ENCODE data around the gene GPR15.

The GPR15 gene

DNA sequence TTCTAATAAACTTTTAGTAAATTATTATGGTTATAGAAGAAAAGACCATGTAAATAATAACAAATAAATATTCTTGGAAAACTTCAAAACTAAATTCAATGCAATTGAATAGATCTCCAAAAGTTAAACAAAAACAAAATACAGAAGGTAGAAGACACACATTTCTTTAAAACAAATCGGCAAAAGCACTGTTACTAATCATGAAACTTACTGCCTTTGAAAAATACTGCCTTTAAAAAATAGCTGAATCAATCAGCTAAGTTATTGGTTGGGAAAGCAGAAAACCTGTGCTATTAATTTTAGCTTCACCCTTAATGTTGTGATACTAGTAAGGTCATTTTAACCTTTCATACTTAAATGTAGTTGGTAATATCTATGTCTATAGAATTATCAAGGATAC, 3.0 kb downstream of the GPR15 start:
- DNase-seq (ENCODE audit: low read depth in 1 of 2, low spot score in 1 of 2), result no peak
- TF ChIP-seq GABPA (IDR thresholded peaks at IDR 0.05; ENCODE audit: low read depth) (no peak), SPI1 (IDR thresholded peaks at IDR 0.05; ENCODE audit: borderline replicate concordance, low read depth) (no peak), POLR2AphosphoS5 (IDR thresholded peaks at IDR 0.05; ENCODE audit: low read depth) (no peak)
- TF ChIP-seq, protein P1, sequence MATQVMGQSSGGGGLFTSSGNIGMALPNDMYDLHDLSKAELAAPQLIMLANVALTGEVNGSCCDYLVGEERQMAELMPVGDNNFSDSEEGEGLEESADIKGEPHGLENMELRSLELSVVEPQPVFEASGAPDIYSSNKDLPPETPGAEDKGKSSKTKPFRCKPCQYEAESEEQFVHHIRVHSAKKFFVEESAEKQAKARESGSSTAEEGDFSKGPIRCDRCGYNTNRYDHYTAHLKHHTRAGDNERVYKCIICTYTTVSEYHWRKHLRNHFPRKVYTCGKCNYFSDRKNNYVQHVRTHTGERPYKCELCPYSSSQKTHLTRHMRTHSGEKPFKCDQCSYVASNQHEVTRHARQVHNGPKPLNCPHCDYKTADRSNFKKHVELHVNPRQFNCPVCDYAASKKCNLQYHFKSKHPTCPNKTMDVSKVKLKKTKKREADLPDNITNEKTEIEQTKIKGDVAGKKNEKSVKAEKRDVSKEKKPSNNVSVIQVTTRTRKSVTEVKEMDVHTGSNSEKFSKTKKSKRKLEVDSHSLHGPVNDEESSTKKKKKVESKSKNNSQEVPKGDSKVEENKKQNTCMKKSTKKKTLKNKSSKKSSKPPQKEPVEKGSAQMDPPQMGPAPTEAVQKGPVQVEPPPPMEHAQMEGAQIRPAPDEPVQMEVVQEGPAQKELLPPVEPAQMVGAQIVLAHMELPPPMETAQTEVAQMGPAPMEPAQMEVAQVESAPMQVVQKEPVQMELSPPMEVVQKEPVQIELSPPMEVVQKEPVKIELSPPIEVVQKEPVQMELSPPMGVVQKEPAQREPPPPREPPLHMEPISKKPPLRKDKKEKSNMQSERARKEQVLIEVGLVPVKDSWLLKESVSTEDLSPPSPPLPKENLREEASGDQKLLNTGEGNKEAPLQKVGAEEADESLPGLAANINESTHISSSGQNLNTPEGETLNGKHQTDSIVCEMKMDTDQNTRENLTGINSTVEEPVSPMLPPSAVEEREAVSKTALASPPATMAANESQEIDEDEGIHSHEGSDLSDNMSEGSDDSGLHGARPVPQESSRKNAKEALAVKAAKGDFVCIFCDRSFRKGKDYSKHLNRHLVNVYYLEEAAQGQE (IDR thresholded peaks at IDR 0.05; ENCODE audit: insufficient replicate concordance, low read depth), result no peak
- TF ChIP-seq, protein P2, sequence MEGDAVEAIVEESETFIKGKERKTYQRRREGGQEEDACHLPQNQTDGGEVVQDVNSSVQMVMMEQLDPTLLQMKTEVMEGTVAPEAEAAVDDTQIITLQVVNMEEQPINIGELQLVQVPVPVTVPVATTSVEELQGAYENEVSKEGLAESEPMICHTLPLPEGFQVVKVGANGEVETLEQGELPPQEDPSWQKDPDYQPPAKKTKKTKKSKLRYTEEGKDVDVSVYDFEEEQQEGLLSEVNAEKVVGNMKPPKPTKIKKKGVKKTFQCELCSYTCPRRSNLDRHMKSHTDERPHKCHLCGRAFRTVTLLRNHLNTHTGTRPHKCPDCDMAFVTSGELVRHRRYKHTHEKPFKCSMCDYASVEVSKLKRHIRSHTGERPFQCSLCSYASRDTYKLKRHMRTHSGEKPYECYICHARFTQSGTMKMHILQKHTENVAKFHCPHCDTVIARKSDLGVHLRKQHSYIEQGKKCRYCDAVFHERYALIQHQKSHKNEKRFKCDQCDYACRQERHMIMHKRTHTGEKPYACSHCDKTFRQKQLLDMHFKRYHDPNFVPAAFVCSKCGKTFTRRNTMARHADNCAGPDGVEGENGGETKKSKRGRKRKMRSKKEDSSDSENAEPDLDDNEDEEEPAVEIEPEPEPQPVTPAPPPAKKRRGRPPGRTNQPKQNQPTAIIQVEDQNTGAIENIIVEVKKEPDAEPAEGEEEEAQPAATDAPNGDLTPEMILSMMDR (IDR thresholded peaks at IDR 0.05; ENCODE audit: insufficient read depth, low read length), result no peak
- H3K27ac ChIP-seq (replicated peaks), result no peak overlapping the region
- no peaks in the 10 kb centered on the region for H3K27me3 ChIP-seq (ENCODE audit: insufficient read depth, poor library complexity, severe bottlenecking)
- no peak overlapping the region for H3K4me3 ChIP-seq (replicated peaks; ENCODE audit: insufficient read depth, low read length)

DNA sequence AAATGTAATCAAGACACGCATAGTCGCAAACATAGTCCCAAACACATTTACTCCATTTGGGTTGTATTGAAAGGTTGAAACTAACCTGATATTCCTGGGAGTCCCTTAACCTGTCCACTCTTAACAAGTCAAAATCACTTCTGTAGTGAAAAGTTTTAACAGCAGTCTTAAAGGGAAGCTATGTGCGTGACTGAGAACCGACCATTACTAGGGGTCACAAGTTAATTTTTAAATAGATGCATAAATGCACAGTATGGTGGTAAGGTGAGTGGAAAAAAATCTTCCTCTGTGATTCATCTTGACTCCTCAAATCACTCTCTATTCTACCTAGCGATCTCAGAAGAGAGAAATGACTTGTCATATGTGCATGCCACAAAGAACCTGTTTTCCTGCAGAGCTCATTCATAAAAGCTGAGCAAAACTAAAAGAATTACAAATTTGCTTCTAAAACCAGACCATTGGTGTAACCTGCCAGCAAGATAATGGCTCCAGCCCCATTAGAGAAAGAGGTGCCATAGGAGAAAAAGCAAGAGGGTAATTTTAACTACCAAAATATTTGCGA, 4.8 kb downstream of the GPR15 start:
- Histone ChIP-seq H3K27me3 (ENCODE audit: insufficient read depth, poor library complexity, severe bottlenecking) (no peaks in the 10 kb centered on the region), H3K4me3 (replicated peaks; ENCODE audit: insufficient read depth, low read length) (no peak overlapping the region), H3K27ac (replicated peaks) (no peak overlapping the region)
- no peak for TF ChIP-seq GABPA (IDR thresholded peaks at IDR 0.05; ENCODE audit: low read depth)
- TF ChIP-seq, protein P2 (IDR thresholded peaks at IDR 0.05; ENCODE audit: insufficient read depth, low read length), result no peak
- no peak for TF ChIP-seq SPI1 (IDR thresholded peaks at IDR 0.05; ENCODE audit: borderline replicate concordance, low read depth)
- TF ChIP-seq POLR2AphosphoS5 (IDR thresholded peaks at IDR 0.05; ENCODE audit: low read depth), result no peak
- TF ChIP-seq, protein P1 (IDR thresholded peaks at IDR 0.05; ENCODE audit: insufficient replicate concordance, low read depth), result no peak
- DNase-seq (ENCODE audit: low read depth in 1 of 2, low spot score in 1 of 2), result no peak

DNA sequence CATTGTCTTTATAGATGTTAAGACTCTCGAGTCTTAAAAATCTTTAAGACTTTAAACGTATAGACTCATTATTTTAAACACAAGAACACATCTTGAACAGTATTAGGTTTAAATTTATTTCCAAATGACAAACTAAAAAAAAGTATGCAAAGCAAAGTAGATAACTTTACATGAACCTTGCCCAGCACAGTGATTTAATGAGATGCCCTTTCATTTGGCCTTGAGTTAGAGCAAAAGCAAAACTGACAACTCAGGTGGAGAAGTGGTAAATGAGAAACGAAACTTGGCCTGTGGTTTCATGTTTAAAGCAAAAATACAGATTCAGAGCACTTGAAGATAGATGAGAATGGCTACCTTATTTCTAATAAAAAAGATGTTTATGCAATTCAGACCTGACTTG, 8.6 kb downstream of the GPR15 start:
- no peaks in the 10 kb centered on the region for H3K27me3 ChIP-seq (ENCODE audit: insufficient read depth, poor library complexity, severe bottlenecking)
- H3K4me3 ChIP-seq (replicated peaks; ENCODE audit: insufficient read depth, low read length), result no peak overlapping the region
- TF ChIP-seq, protein P1 (IDR thresholded peaks at IDR 0.05; ENCODE audit: insufficient replicate concordance, low read depth), result no peak
- TF ChIP-seq GABPA (IDR thresholded peaks at IDR 0.05; ENCODE audit: low read depth), result no peak
- no peak for TF ChIP-seq POLR2AphosphoS5 (IDR thresholded peaks at IDR 0.05; ENCODE audit: low read depth)
- TF ChIP-seq, protein P2 (IDR thresholded peaks at IDR 0.05; ENCODE audit: insufficient read depth, low read length), result no peak
- no peak for TF ChIP-seq SPI1 (IDR thresholded peaks at IDR 0.05; ENCODE audit: borderline replicate concordance, low read depth)
- H3K27ac ChIP-seq (replicated peaks), result no peak overlapping the region
- DNase-seq (ENCODE audit: low read depth in 1 of 2, low spot score in 1 of 2), result no peak

All from HL-60 (cell line).